Measurements from ENCODE around the gene WNT5B. TPM values are rescaled to one million over a fixed set of nuclear protein-coding genes. Genes with fewer than 3 reads are reported as not detected.

WNT5B gene
- total and polyA plus RNA-seq, 9 donors, result 3.1 to 20.3 (median 8.5) TPM

DNA sequence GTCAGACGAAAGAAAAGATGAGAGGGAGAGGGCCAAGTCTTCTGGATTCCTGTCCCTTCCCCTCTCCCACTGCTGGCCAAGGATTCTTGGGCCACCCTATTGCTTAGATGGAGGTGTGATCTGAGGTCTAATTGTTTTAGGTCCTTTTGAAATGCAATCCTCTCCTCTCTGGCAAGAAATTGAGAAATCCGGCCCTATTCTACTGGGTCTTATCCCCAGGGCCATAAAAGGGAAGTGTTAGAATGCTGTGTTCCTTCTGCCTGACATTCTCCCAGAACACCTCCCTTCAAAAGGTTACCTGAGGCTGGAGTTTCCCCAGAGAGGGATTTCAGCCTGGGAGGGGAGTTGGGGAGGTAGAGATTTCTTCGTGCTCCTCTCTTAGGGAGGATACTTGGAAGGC is 4.4 kb downstream of the WNT5B start:
- no peaks in the 10 kb centered on the region for H3K27me3 ChIP-seq
- intact Hi-C loops (cut with DNase I), result loop anchor here in 1 of 4 donors (10.0 kb wide), 1 partner anchor 301 kb away; no protein-coding TSS in a partner anchor
- H3K9me3 ChIP-seq, result no peaks in the 10 kb centered on the region
- WGBS, 3 donors, result 67 to 83% (median 68%) methylated on average over 3 of the region's 3 CpGs
- no peak for DNase-seq
- no peak for TF ChIP-seq EP300 (IDR thresholded peaks at IDR 0.05)
- TF ChIP-seq POLR2A (IDR thresholded peaks at IDR 0.05), result no peak
- TF ChIP-seq, protein P1, sequence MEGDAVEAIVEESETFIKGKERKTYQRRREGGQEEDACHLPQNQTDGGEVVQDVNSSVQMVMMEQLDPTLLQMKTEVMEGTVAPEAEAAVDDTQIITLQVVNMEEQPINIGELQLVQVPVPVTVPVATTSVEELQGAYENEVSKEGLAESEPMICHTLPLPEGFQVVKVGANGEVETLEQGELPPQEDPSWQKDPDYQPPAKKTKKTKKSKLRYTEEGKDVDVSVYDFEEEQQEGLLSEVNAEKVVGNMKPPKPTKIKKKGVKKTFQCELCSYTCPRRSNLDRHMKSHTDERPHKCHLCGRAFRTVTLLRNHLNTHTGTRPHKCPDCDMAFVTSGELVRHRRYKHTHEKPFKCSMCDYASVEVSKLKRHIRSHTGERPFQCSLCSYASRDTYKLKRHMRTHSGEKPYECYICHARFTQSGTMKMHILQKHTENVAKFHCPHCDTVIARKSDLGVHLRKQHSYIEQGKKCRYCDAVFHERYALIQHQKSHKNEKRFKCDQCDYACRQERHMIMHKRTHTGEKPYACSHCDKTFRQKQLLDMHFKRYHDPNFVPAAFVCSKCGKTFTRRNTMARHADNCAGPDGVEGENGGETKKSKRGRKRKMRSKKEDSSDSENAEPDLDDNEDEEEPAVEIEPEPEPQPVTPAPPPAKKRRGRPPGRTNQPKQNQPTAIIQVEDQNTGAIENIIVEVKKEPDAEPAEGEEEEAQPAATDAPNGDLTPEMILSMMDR (IDR thresholded peaks at IDR 0.05), result no peak
- H3K4me1 ChIP-seq (ENCODE audit: insufficient read depth), result peaks cover 2% of the 10 kb centered on the region
- no peaks in the 10 kb centered on the region for H3K36me3 ChIP-seq
- no peak overlapping the region for H3K27ac ChIP-seq
- H3K4me3 ChIP-seq, result no peak overlapping the region

GRCh38 chr12:1634149-1634548 is 5.1 kb downstream of the WNT5B start:
- no peak overlapping the region for H3K27ac ChIP-seq
- 61 to 63% (median 62%) methylated on average over 7 of the region's 7 CpGs for WGBS, 3 donors

DNA sequence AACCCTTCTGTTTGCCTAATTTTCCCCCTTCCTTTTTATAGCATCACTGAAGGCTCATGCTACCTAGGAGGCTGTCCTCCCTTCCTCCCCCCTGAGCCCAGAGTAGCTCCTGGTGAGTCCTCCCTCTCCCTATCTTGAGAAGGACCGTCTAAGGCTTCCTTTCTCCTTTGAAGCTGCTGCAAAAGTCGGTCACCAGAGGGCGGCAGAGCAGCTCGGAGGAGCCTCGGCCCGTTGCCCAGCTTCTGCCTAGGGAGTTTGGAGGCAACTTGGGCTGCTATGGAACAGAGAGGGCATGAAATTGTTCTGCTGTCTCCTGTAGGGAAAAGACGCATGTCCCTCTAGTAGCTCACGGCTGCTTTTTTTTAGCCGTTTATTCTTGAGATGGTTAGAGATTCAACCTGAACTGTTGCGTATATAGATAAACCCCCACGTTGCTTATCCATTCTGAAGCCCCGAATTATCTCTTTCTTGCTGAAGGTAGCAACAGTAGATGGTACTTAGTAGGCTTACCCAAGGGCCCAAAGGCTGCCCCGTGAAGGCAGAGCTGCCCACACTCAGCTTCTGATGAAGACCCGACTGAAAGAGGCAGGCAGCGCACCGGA is 5.7 kb downstream of the WNT5B start:
- no peaks in the 10 kb centered on the region for H3K9me3 ChIP-seq
- H3K4me3 ChIP-seq, result no peak overlapping the region
- no peaks in the 10 kb centered on the region for H3K4me1 ChIP-seq (ENCODE audit: insufficient read depth)
- TF ChIP-seq, protein P1 (IDR thresholded peaks at IDR 0.05), result peak; percentile 63 to 68 (median 64)
- no peak for TF ChIP-seq EP300 (IDR thresholded peaks at IDR 0.05)
- no peak for TF ChIP-seq POLR2A (IDR thresholded peaks at IDR 0.05)
- no peak overlapping the region for H3K27ac ChIP-seq
- H3K36me3 ChIP-seq, result no peaks in the 10 kb centered on the region
- DNase-seq, result peak; percentile 77 to 88 (median 82)
- WGBS, 3 donors, result 37 to 40% (median 37%) methylated on average over 16 of the region's 16 CpGs
- H3K27me3 ChIP-seq, result no peaks in the 10 kb centered on the region
- intact Hi-C loops (cut with DNase I), result loop anchor here in 1 of 4 donors (10.0 kb wide), 1 partner anchor 300 kb away; no protein-coding TSS in a partner anchor

More at GRCh38 chr12:1634149-1634548, 5.1 kb downstream of the WNT5B start:
- Histone ChIP-seq H3K36me3 (no peaks in the 10 kb centered on the region), H3K9me3 (no peaks in the 10 kb centered on the region), H3K4me3 (no peak overlapping the region), H3K4me1 (ENCODE audit: insufficient read depth) (peaks cover 2% of the 10 kb centered on the region), H3K27me3 (no peaks in the 10 kb centered on the region)
- DNase-seq, result no peak
- intact Hi-C loops (cut with DNase I), result loop anchor here in 1 of 4 donors (10.0 kb wide), 1 partner anchor 301 kb away; no protein-coding TSS in a partner anchor
- TF ChIP-seq POLR2A (IDR thresholded peaks at IDR 0.05) (no peak), EP300 (IDR thresholded peaks at IDR 0.05) (no peak)
- TF ChIP-seq, protein P1 (IDR thresholded peaks at IDR 0.05), result no peak

DNA sequence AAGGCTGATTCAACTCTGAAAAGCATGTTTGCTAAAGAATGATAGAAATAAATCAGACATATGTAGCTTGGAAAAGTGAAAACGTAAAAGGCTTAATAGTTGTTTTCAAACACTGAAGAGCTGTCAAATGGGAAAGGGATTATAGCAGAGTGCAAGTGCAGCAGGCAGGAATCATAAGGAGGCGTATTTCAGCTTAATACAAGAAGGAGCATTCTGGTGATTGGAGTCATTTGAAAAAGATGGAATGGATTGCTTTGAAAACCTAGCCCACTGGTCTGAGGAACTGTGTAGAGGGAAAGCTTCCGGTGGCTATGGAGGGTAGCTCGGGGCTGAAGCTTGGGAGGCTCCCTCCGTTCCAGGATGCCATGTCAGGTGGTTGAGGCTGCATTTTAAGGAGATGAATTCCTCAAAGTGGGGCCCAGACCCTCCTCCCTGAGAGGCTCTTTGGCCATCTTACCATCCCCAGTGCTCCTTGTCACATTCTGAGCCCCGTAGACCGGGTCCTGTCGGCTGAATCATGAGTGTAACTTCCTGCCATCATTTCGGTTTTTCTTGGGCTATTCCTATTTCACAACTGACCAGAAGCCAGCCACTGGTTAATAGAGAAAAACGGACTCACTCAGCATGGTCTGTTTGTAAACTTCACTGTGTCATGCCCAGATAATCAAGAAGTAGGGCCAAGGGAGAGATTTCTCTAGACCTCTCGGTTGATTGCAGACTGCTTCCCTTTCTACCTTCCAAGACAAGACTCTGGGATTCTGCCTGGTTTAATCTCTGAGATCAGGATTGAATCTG is 6.5 kb downstream of the WNT5B start:
- H3K4me3 ChIP-seq, result no peak overlapping the region
- DNase-seq, result no peak
- H3K27me3 ChIP-seq, result no peaks in the 10 kb centered on the region
- H3K9me3 ChIP-seq, result no peaks in the 10 kb centered on the region
- no peaks in the 10 kb centered on the region for H3K4me1 ChIP-seq (ENCODE audit: insufficient read depth)
- no peak for TF ChIP-seq EP300 (IDR thresholded peaks at IDR 0.05)
- TF ChIP-seq, protein P1 (IDR thresholded peaks at IDR 0.05), result no peak
- no peak for TF ChIP-seq POLR2A (IDR thresholded peaks at IDR 0.05)
- no peaks in the 10 kb centered on the region for H3K36me3 ChIP-seq
- H3K27ac ChIP-seq, result no peak overlapping the region
- 81 to 89% (median 85%) methylated on average over 11 of the region's 11 CpGs for WGBS, 3 donors
- intact Hi-C loops (cut with DNase I), result loop anchor here in 1 of 4 donors (10.0 kb wide), 1 partner anchor 299 kb away; no protein-coding TSS in a partner anchor

All from ovary (tissue), 9 donors.